ENCODE data around the gene BCAR1.

GRCh38 chr16:75226550-75227360, 24.7 kb downstream of the BCAR1 start:
- TF ChIP-seq CTCF (IDR thresholded peaks at IDR 0.05) (no peak), POLR2A (IDR thresholded peaks at IDR 0.05) (no peak), POLR2AphosphoS5 (IDR thresholded peaks at IDR 0.05) (no peak)
